Esophagus muscularis mucosa (tissue), 3 donors: ENCODE results near the gene DNAJB4.

ENCODE experiments used
- CTCF ChIP-seq, 3 experiments: fragments of 200-600 bp in 2 of 3; fragments of 450-650 bp in 1 of 3; sonication (generic) in 2 of 3; IDR thresholded peaks; one replicate each; pipeline ENCODE4 v1.5.1; 2017 to 2019; ENCODE audit warnings: antibody characterized with exemption in 3 of 3, mild to moderate bottlenecking in 2 of 3, moderate library complexity in 1 of 3
- EP300 ChIP-seq: sonication (generic); formaldehyde crosslinking; IDR thresholded peaks from one replicate; pipeline ENCODE4 v1.6.1; 2017; ENCODE audit warnings: antibody characterized with exemption

- TF ChIP-seq CTCF (IDR thresholded peaks at IDR 0.05), result no peak
- TF ChIP-seq EP300, result no peak
Observed at GRCh38 chr1:78003882-78004718, 639 bp upstream of the DNAJB4 start.
